Esophagus muscularis mucosa (tissue), 4 donors: ENCODE measurements around the gene VSTM2B. TPM values are rescaled to one million over a fixed set of nuclear protein-coding genes. Genes with fewer than 3 reads are reported as not detected.

ENCODE experiments used
- DNase-seq: peaks from one replicate; pipeline ENCODE4 v3.0.0-alpha.2; 2017; ENCODE audit errors: extremely low spot score
- H3K27ac ChIP-seq, 4 donors: fragments of 200-600 bp; sonication (generic); replicated peaks in 1 of 4; 1 replicate in 3 of 4; 2 replicates in 1 of 4; pipeline ENCODE4 v1.5.1; 2016 to 2019; ENCODE audit warnings: mild to moderate bottlenecking in 1 of 4
- H3K27me3 ChIP-seq, 4 donors: fragments of 200-600 bp; sonication (generic); one replicate each; pipeline versions ENCODE4 v1.5.1 to v1.6.0; 2016 to 2019
- H3K36me3 ChIP-seq, 4 donors: fragments of 200-600 bp; sonication (generic); one replicate each; pipeline ENCODE4 v1.5.1; 2016 to 2019
- H3K4me1 ChIP-seq, 4 donors: fragments of 200-600 bp; sonication (generic); one replicate each; pipeline ENCODE4 v1.5.1; 2016 to 2019
- H3K4me3 ChIP-seq, 4 donors: fragments of 200-600 bp; sonication (generic); 1 replicate in 2 of 4; 2 replicates in 2 of 4; pipeline ENCODE4 v1.5.1; 2016 to 2019; ENCODE audit warnings: mild to moderate bottlenecking in 4 of 4, moderate library complexity in 1 of 4
- H3K9me3 ChIP-seq, 4 donors: fragments of 200-600 bp; sonication (generic); 1 replicate in 3 of 4; 2 replicates in 1 of 4; pipeline ENCODE4 v1.5.1; 2016 to 2019
- CTCF ChIP-seq, 3 experiments: fragments of 200-600 bp in 2 of 3; fragments of 450-650 bp in 1 of 3; sonication (generic) in 2 of 3; IDR thresholded peaks; one replicate each; pipeline ENCODE4 v1.5.1; 2017 to 2019; ENCODE audit warnings: antibody characterized with exemption in 3 of 3, mild to moderate bottlenecking in 2 of 3, moderate library complexity in 1 of 3
- EP300 ChIP-seq: sonication (generic); formaldehyde crosslinking; IDR thresholded peaks from one replicate; pipeline ENCODE4 v1.6.1; 2017; ENCODE audit warnings: antibody characterized with exemption
- POLR2A ChIP-seq: fragments of 450-650 bp; IDR thresholded peaks from one replicate; pipeline ENCODE4 v1.6.1; 2017; ENCODE audit warnings: antibody characterized with exemption, moderate library complexity, mild to moderate bottlenecking, low read depth
- POLR2AphosphoS5 ChIP-seq, 2 donors: sonication (generic); formaldehyde crosslinking; IDR thresholded peaks; one replicate each; pipeline ENCODE4 v1.6.1; 2017; ENCODE audit warnings: antibody characterized with exemption in 2 of 2
- WGBS: methylation state at CpG from one replicate; pipeline ENCODE4 v1.1.5; 2018; 5-methylcytosine and 5-hydroxymethylcytosine counted together
- intact Hi-C: fragments of 100-400 bp; cut with DNase I; formaldehyde crosslinking; loops from one replicate; pipeline ENCODE4 v1.15.1; 2023
- total RNA-seq, 4 donors: library from RNA; depleted of rRNA; stranded (reverse); fragments of >200 nt; gene quantifications; one replicate each; pipeline versions ENCODE4 v1.1.0 to v1.2.1, GENCODE V29; 2016

The VSTM2B gene
- total RNA-seq, 4 donors from 2014 or later: 0.23 to 0.33 TPM; not detected in 2

GRCh38 chr19:29540114-29540513, 14.3 kb downstream of the VSTM2B start:
- no peak for DNase-seq
- TF ChIP-seq POLR2AphosphoS5 (IDR thresholded peaks at IDR 0.05) (no peak), POLR2A (no peak)
- intact Hi-C loops: no loop called here
- Histone ChIP-seq H3K36me3 (no peaks in the 10 kb centered on the region), H3K4me1 (no peaks in the 10 kb centered on the region), H3K4me3 (no peak overlapping the region), H3K9me3 (no peaks in the 10 kb centered on the region), H3K27me3 (peaks cover 0 to 61% (median 0%) of the 10 kb centered on the region in 4 donors), H3K27ac (no peak overlapping the region)
- 29% methylated on average over 1 of the region's 1 CpG for WGBS

- Histone ChIP-seq H3K27ac (no peak overlapping the region), H3K4me3 (no peak overlapping the region), H3K27me3 (peaks cover 0 to 50% (median 0%) of the 10 kb centered on the region in 4 donors), H3K9me3 (no peaks in the 10 kb centered on the region), H3K4me1 (no peaks in the 10 kb centered on the region), H3K36me3 (no peaks in the 10 kb centered on the region)
- intact Hi-C loops: no loop called here
- TF ChIP-seq POLR2A (no peak), CTCF (IDR thresholded peaks at IDR 0.05) (no peak), EP300 (no peak), POLR2AphosphoS5 (IDR thresholded peaks at IDR 0.05) (no peak)
- DNase-seq: no peak
- 83% methylated on average over 3 of the region's 3 CpGs for WGBS
Observed at GRCh38 chr19:29541473-29542253, 15.9 kb downstream of the VSTM2B start.

GRCh38 chr19:29542327-29542726, 16.5 kb downstream of the VSTM2B start:
- Histone ChIP-seq H3K27ac (no peak overlapping the region), H3K27me3 (peaks cover 0 to 48% (median 0%) of the 10 kb centered on the region in 4 donors), H3K4me3 (no peak overlapping the region), H3K36me3 (no peaks in the 10 kb centered on the region), H3K9me3 (no peaks in the 10 kb centered on the region), H3K4me1 (no peaks in the 10 kb centered on the region)
- no peak for TF ChIP-seq POLR2A
- TF ChIP-seq CTCF (IDR thresholded peaks at IDR 0.05): no peak
- no peak for TF ChIP-seq EP300
- TF ChIP-seq POLR2AphosphoS5 (IDR thresholded peaks at IDR 0.05): no peak
- intact Hi-C loops: no loop called here
- 67% methylated on average over 3 of the region's 3 CpGs for WGBS
- DNase-seq: no peak

- 82% methylated on average over 3 of the region's 3 CpGs for WGBS
- Histone ChIP-seq H3K27ac (no peak overlapping the region), H3K9me3 (no peaks in the 10 kb centered on the region), H3K36me3 (no peaks in the 10 kb centered on the region), H3K4me3 (no peak overlapping the region), H3K4me1 (no peaks in the 10 kb centered on the region), H3K27me3 (peaks cover 0 to 44% (median 0%) of the 10 kb centered on the region in 4 donors)
- TF ChIP-seq CTCF (IDR thresholded peaks at IDR 0.05) (no peak), POLR2A (no peak), EP300 (no peak), POLR2AphosphoS5 (IDR thresholded peaks at IDR 0.05) (no peak)
- intact Hi-C loops: no loop called here
- DNase-seq: no peak
Observed at GRCh38 chr19:29542776-29543175, 17.0 kb downstream of the VSTM2B start.

GRCh38 chr19:29543381-29543780, 17.6 kb downstream of the VSTM2B start:
- Histone ChIP-seq H3K36me3 (no peaks in the 10 kb centered on the region), H3K27ac (no peak overlapping the region), H3K27me3 (peaks cover 0 to 38% (median 0%) of the 10 kb centered on the region in 4 donors), H3K9me3 (no peaks in the 10 kb centered on the region), H3K4me1 (no peaks in the 10 kb centered on the region), H3K4me3 (no peak overlapping the region)
- intact Hi-C loops: no loop called here
- no peak for TF ChIP-seq POLR2AphosphoS5 (IDR thresholded peaks at IDR 0.05)
- TF ChIP-seq EP300: no peak
- TF ChIP-seq POLR2A: no peak
- WGBS: 81% methylated on average over 2 of the region's 2 CpGs
- DNase-seq: no peak
